H9 (cell line): ENCODE data around the gene AP3S2. TPM values are rescaled to one million over a fixed set of nuclear protein-coding genes. Genes with fewer than 3 reads are reported as not detected.

Source experiments
- DNase-seq: peaks from one replicate; pipeline ENCODE4 v3.0.0-alpha.2; 2017
- H2AFZ ChIP-seq: one replicate; pipeline ENCODE4 v1.6.1; 2013; ENCODE audit warnings: mild to moderate bottlenecking, low read length, control low read depth, moderate library complexity
- H2AK5ac ChIP-seq: 2 replicates; pipeline ENCODE4 v1.6.1; 2013; ENCODE audit warnings: low read length, control low read depth, mixed read lengths; ENCODE audit not compliant: insufficient read length
- H2BK120ac ChIP-seq: one replicate; pipeline ENCODE4 v1.6.1; 2013; ENCODE audit warnings: low read depth, mild to moderate bottlenecking, low read length, control low read depth, inconsistent platforms; ENCODE audit not compliant: poor library complexity, severe bottlenecking
- H2BK12ac ChIP-seq: 2 replicates; pipeline ENCODE4 v1.6.1; 2013; ENCODE audit warnings: low read length, control low read depth, mixed read lengths, low read depth; ENCODE audit not compliant: insufficient read length
- H2BK15ac ChIP-seq: 2 replicates; pipeline ENCODE4 v1.6.1; 2013; ENCODE audit warnings: low read depth, low read length, control low read depth
- H2BK20ac ChIP-seq: one replicate; pipeline ENCODE4 v1.6.1; 2013; ENCODE audit warnings: low read depth, mild to moderate bottlenecking, low read length, control low read depth, inconsistent platforms; ENCODE audit not compliant: poor library complexity, severe bottlenecking
- H2BK5ac ChIP-seq: 2 replicates; pipeline ENCODE4 v1.6.1; 2013; ENCODE audit warnings: low read length, control low read depth, mixed read lengths; ENCODE audit not compliant: insufficient read length
- H3K14ac ChIP-seq: 2 replicates; pipeline ENCODE4 v1.6.1; 2013; ENCODE audit warnings: low read length, control low read depth; ENCODE audit not compliant: insufficient read depth
- H3K18ac ChIP-seq: 2 replicates; pipeline ENCODE4 v1.6.1; 2013; ENCODE audit warnings: low read depth, mild to moderate bottlenecking, mixed read lengths, low read length, control low read depth; ENCODE audit not compliant: insufficient read length
- H3K23ac ChIP-seq: 2 replicates; pipeline ENCODE4 v1.6.1; 2013; ENCODE audit warnings: low read length, control low read depth, mixed read lengths, low read depth; ENCODE audit not compliant: insufficient read length
- H3K23me2 ChIP-seq: 2 replicates; pipeline ENCODE4 v1.6.1; 2013; ENCODE audit warnings: low read depth, mild to moderate bottlenecking, mixed read lengths, low read length, control low read depth; ENCODE audit not compliant: insufficient read length, poor library complexity, severe bottlenecking
- H3K27ac ChIP-seq: 2 replicates; pipeline ENCODE4 v1.5.1; 2013; ENCODE audit warnings: low read length, control low read depth, mixed read lengths, low read depth; ENCODE audit not compliant: insufficient read length
- H3K27me3 ChIP-seq: 2 replicates; pipeline ENCODE4 v1.6.1; 2013; ENCODE audit warnings: low read length, control low read depth, inconsistent platforms; ENCODE audit not compliant: insufficient read depth
- H3K4ac ChIP-seq: 2 replicates; pipeline ENCODE4 v1.6.1; 2013; ENCODE audit warnings: low read depth, mild to moderate bottlenecking, control low read depth, inconsistent platforms, low read length, moderate library complexity
- H3K4me1 ChIP-seq: 2 replicates; pipeline ENCODE4 v1.6.1; 2013; ENCODE audit warnings: low read length, control low read depth, inconsistent platforms; ENCODE audit not compliant: insufficient read depth
- H3K4me2 ChIP-seq: 2 replicates; pipeline ENCODE4 v1.6.1; 2013; ENCODE audit warnings: low read length, control low read depth, mixed read lengths; ENCODE audit not compliant: insufficient read length, insufficient read depth
- H3K56ac ChIP-seq: 2 replicates; pipeline ENCODE4 v1.6.1; 2013; ENCODE audit warnings: low read depth, mild to moderate bottlenecking, mixed read lengths, low read length, control low read depth; ENCODE audit not compliant: insufficient read length
- H3K79me1 ChIP-seq: 2 replicates; pipeline ENCODE4 v1.6.1; 2013; ENCODE audit warnings: low read depth, mild to moderate bottlenecking, moderate library complexity, low read length, control low read depth, inconsistent platforms; ENCODE audit not compliant: insufficient read depth, poor library complexity, severe bottlenecking
- H3K79me2 ChIP-seq: 2 replicates; pipeline ENCODE4 v1.6.1; 2013; ENCODE audit warnings: low read length, control low read depth, inconsistent platforms; ENCODE audit not compliant: insufficient read depth
- H3K9ac ChIP-seq: 2 replicates; pipeline ENCODE4 v1.6.1; 2013; ENCODE audit warnings: low read length, control low read depth, mixed read lengths; ENCODE audit not compliant: insufficient read length; ENCODE audit errors: extremely low read depth
- H3K9me3 ChIP-seq: one replicate; pipeline ENCODE4 v1.6.1; 2013; ENCODE audit warnings: low read depth, low read length, inconsistent platforms; ENCODE audit not compliant: control insufficient read depth
- H3T11ph ChIP-seq: one replicate; pipeline ENCODE4 v1.6.1; 2013; ENCODE audit warnings: mild to moderate bottlenecking, low read length, control low read depth, inconsistent platforms
- H4K20me1 ChIP-seq: one replicate; pipeline ENCODE4 v1.6.1; 2013; ENCODE audit not compliant: control insufficient read depth, insufficient read length, insufficient read depth
- H4K5ac ChIP-seq: 2 replicates; pipeline ENCODE4 v1.6.1; 2013; ENCODE audit warnings: low read depth, mild to moderate bottlenecking, mixed read lengths, low read length, control low read depth; ENCODE audit not compliant: insufficient read length
- H4K8ac ChIP-seq: replicated peaks from 2 replicates; pipeline ENCODE4 v1.6.1; 2013; ENCODE audit warnings: low read length, control low read depth, mixed read lengths, low read depth; ENCODE audit not compliant: insufficient read length
- H4K91ac ChIP-seq: 2 replicates; pipeline ENCODE4 v1.6.1; 2013; ENCODE audit warnings: low read depth, mild to moderate bottlenecking, moderate library complexity, mixed read lengths, low read length, control low read depth; ENCODE audit not compliant: insufficient read length
- H3K27ac Mint-ChIP-seq, 3 experiments: 2 replicates in 2 of 3; 3 replicates in 1 of 3; pipeline ENCODE4 v1.8.0; 2020 to 2021; ENCODE audit warnings: mixed read lengths in 3 of 3, mild to moderate bottlenecking in 1 of 3, moderate library complexity in 1 of 3
- H3K27me3 Mint-ChIP-seq: 2 replicates; pipeline ENCODE4 v1.8.0; 2021; ENCODE audit warnings: low read depth, mild to moderate bottlenecking, moderate library complexity, mixed read lengths
- H3K36me3 Mint-ChIP-seq, 3 experiments: 2 replicates in 2 of 3; 3 replicates in 1 of 3; pipeline ENCODE4 v1.8.0; 2020 to 2021; ENCODE audit warnings: low read depth in 3 of 3, mixed read lengths in 3 of 3; ENCODE audit not compliant: insufficient read depth in 1 of 3
- H3K4me1 Mint-ChIP-seq, 2 experiments: 2 replicates each; pipeline ENCODE4 v1.8.0; 2020; ENCODE audit warnings: mixed read lengths in 2 of 2
- H3K4me3 Mint-ChIP-seq, 2 experiments: 2 replicates in 1 of 2; 3 replicates in 1 of 2; pipeline ENCODE4 v1.8.0; 2020 to 2021; ENCODE audit warnings: mild to moderate bottlenecking in 2 of 2, mixed read lengths in 2 of 2, moderate library complexity in 1 of 2
- H3K9me3 Mint-ChIP-seq, 2 experiments: 2 replicates in 1 of 2; 3 replicates in 1 of 2; pipeline ENCODE4 v1.8.0; 2020; ENCODE audit warnings: mild to moderate bottlenecking in 2 of 2, mixed read lengths in 2 of 2, moderate library complexity in 1 of 2
- CTCF ChIP-seq: fragments of 200-600 bp; sonication (generic); conservative IDR thresholded peaks from 3 replicates; pipeline ENCODE4 v1.8.0; 2021; ENCODE audit warnings: antibody characterized with exemption, mild to moderate bottlenecking
- WGBS: extraction: QIAGEN DNeasy Blood & Tissue Kit; methylation state at CpG from one replicate; pipeline ENCODE4 v1.1.7; 2013; ENCODE audit warnings: missing lambda C conversion rate, low lambda C conversion rate, mixed read lengths; ENCODE audit not compliant: insufficient read length; ENCODE audit errors: extremely low coverage; 5-methylcytosine and 5-hydroxymethylcytosine counted together
- total RNA-seq: library from RNA; stranded (reverse); gene quantifications from 2 replicates; pipeline ENCODE4 v1.2.1, GENCODE V29; 2021

Gene AP3S2
- total RNA-seq, 1 experiment from 2014 or later, result 33.9 TPM

GRCh38 chr15:89781891-89782618 lies 111.7 kb downstream of the AP3S2 start:
- peak; percentile 41 for DNase-seq
- Histone ChIP-seq H2BK5ac (no peak overlapping the region), H2BK120ac (no peak overlapping the region), H4K8ac (no peak overlapping the region), H3T11ph (no peak overlapping the region), H3K4me1 (peaks cover 6% of the 10 kb centered on the region), H4K5ac (no peak overlapping the region), H3K9me3 (no peaks in the 10 kb centered on the region), H2BK12ac (no peak overlapping the region), H3K4me2 (no peak overlapping the region), H3K23me2 (no peaks in the 10 kb centered on the region), H3K79me1 (no peaks in the 10 kb centered on the region), H3K23ac (no peak overlapping the region), H3K14ac (no peak overlapping the region), H3K56ac (no peak overlapping the region), H2BK20ac (no peak overlapping the region), H3K79me2 (no peaks in the 10 kb centered on the region), H4K20me1 (no peaks in the 10 kb centered on the region), H3K27ac (no peak overlapping the region), H3K27me3 (no peaks in the 10 kb centered on the region; the same call in 1 of the 2 replicates), H2AFZ (no peak overlapping the region), H2AK5ac (no peak overlapping the region), H3K18ac (no peak overlapping the region), H3K4ac (no peak overlapping the region), H4K91ac (no peak overlapping the region), H3K9ac (no peak overlapping the region), H2BK15ac (0 out of 2 replicates have a peak overlapping the region, but pooled peaks have one; percentile 24)
- no peak for TF ChIP-seq CTCF
- peaks cover 51% of the 10 kb centered on the region for H3K27me3 Mint-ChIP-seq
- H3K4me1 Mint-ChIP-seq, result peaks cover 21 to 25% of the 10 kb centered on the region in 2 experiments
- H3K36me3 Mint-ChIP-seq, result no peaks in the 10 kb centered on the region; a peak in 1 of 7 replicates
- no CpG with 5 or more reads among the region's 15 CpGs for WGBS
- H3K9me3 Mint-ChIP-seq, result no peaks in the 10 kb centered on the region
- no peak overlapping the region for H3K4me3 Mint-ChIP-seq
- peak overlapping the region in 1 of 3 experiments; percentile 53; a peak in 2 of 7 replicates for H3K27ac Mint-ChIP-seq
